ENCODE results near the gene ADCY1.

Gene ADCY1

DNA sequence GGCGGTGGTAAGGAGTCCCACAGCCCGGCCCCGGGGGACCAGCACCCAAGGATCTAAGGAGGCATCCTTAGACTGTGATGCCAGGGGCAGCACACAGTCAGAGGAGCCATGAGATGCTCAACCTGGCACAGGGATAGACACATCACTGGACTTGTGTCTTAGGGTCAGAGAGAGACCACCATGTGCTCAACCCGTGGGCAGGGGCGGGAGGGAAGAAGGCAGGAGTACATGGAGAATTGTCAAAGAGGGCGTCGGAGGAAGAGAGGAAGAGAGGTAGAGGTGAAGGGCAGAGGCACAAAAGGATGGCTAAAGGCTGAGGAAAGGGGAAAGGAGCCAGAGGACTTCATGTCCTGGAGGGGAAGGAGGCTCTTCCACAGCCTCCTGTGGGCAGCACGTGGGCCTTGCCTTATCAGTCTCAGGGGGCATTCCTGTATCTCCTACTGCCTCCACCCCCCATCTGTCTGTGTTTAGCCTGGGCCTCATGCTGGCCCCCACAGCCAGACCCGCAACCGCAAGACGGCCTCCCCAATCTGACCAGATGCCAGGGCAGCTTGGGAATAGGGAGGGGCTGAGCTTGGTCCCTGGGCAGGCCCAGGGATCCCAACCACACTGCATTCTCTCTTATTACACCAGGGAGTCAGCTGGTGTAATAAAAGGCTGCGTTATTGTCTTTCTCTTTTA is 2.2 kb downstream of the ADCY1 start:
- no peak for DNase-seq (ENCODE audit: low read depth)

- no peak for DNase-seq (ENCODE audit: low read depth)
These were observed 3.9 kb downstream of the ADCY1 start for GRCh38 chr7:45578022-45578421.

GRCh38 chr7:45578467-45578866 is 4.3 kb downstream of the ADCY1 start:
- no peak for DNase-seq (ENCODE audit: low read depth)

DNA sequence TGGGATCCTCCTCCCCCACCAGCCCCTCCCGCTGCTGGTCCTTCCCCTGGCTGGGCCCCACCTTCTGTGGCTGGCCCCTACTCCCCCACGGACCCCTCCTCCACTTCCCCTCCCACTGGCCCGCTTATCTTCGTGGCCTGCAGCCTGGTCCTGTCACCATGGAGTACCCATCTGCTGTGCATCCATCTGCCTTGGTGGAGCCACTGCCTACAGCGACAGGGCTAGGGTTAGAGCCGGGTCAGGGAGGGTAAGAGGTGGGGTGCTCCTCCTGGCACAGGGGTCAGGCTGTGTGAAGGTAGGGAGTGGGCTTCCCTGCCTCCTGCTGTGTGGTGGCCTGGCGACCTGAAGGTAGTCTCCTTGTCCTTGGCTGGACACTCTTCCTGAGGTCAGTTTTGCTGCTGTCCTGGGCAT is 5.2 kb downstream of the ADCY1 start:
- DNase-seq (ENCODE audit: low read depth), result no peak

GRCh38 chr7:45580053-45580872 is 6.1 kb downstream of the ADCY1 start:
- DNase-seq (ENCODE audit: low read depth), result no peak

DNA sequence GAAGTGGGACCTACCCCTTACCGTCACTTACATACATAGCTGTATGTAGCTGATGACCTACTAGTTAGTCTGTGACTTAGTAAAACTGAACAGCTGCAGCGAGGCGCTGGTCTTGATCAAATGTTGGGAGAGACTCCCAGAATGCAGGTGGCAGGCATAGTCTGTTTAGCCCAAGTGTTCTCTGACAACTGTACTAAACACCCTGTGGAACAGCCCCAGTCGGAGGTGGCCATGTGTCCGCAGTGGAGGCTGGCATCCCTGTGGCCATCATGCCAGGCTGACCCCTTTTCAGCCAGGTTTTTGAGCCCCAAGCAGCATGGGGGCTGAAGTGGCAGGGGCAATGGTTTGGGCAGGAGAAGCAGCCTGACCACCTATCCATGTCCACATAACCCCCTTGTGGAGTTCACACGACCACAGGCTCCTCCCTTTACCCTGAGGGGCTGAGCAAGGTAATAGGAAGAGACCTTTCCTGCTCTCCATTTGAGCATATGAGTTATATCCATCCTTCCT is 7.2 kb downstream of the ADCY1 start:
- no peak for DNase-seq (ENCODE audit: low read depth)

GRCh38 chr7:45582136-45582749 is 8.1 kb downstream of the ADCY1 start:
- no peak for DNase-seq (ENCODE audit: low read depth)

DNA sequence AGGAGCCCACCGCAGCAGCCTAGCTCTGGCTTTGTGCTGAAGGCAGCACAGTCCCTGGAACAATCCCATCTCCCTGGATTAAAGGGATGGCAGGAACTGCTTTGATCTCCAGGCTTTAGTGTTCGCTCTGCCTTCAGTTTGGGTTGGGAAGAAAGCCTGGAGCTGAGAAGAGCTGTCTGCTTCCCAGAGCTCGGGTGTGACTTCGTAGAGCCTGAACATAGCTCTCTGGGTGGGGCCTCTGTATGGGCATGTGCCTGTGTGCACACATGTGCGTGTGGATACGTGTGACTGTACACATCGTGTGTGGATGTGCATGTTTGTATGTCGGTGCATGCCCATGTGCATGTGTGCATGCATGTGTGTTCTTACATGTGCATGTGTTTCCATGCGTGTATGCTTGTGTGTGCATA is 8.7 kb downstream of the ADCY1 start:
- DNase-seq (ENCODE audit: low read depth), result no peak

DNA sequence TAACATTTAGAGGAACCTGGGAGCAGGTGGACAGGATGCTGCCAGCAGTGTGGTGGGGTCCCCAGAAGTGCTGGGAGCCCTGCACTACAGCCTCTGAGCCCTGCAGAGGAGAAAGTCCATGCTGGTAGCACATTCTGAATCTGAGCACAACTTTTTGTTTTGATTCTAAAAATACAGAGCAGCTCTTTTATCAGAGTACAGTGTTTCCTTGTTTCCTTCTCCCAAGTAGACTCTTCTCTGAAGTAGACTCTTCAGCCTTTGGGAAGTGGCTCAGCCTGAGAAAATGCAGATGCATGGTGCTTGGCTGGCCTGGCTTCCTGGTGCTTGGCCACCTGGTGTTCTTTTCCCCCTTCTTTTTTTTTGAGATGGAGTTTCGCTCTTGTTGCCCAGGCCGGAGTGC is 9.1 kb downstream of the ADCY1 start:
- DNase-seq (ENCODE audit: low read depth), result no peak

DNA sequence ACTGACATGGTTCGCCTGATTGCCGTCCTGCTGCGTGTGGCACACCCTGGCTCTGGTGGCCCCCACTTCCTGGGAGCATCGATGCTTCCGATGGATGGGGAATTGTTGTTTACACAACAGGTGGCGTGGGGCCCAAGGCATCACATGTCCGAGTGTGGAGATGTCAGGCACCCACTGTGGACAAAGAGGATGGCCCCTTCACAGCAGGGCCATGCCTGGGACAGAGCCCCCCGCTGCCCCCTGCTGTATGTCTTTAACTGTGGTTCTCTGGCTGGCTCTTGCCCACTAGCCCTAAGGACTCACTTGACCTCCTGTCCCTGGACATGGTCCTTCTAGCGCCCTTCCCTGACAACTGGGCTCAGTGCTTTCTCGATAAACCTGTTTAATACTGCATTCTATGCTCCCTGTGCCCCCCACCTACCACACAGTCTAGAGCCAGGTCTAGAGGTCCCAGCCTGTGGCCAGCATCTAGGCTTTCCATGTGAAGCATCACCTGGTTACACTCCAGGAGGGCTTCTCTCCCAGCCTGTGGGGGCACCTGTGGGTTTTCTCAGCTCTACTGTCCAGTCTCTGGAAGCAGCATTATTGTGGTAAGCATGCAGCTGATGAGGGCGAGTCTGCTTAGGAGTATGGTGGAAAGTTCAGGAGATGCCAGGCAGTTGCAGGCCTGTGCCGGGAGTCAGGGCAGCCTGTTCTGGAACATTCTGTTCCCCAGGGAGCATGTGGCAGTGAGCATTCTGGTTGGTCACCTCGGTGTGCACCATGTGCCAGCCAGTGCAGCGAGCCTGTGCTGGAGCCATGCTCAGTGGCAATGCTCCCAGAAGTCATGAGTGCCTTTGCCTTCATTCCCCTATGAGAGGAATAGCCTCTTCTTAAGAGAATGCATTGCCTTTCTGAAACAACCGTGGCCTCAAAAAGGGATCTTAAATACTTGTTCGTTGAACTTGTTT is 10.4 kb downstream of the ADCY1 start:
- DNase-seq (ENCODE audit: low read depth), result no peak

- no peak for DNase-seq (ENCODE audit: low read depth)
These were observed 11.5 kb downstream of the ADCY1 start for GRCh38 chr7:45585628-45586027.

DNA sequence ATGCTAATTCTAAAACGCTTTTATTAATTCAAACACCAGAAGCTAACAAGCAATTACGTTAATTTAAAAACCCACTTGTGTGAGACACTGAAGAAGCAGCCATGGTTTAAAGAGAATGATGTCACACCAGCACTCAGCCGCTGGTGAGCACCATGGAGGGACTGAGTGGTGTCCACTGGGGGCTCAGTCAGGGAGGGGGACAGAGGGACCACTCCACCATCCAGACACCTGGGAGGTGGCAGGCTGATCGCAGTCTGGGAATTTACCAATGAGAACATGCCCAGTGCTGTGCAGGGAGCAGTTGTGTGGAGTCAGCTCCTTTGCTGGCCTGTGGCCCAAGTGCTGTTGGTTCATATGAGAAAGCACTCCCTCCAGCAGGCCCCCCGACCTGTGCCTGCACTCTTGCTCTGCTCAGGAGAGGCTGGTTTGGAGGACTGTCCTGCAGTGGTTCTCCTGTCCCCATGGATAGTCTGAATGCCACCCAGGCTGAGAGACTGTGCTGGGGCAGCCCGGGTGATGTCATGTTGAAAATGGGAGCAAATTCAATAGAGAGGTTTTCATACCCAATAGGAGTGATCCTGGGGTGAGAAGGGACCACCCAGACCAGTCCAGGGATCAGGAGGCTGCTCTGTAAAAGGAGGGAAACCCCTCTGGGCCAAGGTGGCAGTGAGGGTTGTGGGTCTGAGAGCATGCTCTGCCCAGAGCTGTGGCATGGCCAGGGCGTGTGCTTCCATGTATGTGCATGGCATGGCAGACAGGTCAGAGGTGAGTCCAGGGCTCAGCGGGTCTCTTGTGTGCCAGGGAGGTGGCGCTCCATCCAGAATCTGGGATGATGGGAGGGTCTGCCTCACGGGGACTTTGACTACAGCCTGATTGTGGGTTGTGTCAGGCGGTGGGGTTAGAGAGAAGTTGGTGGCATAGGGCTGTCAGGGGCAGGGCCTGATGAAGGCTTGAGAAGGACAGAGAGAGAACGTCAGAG is 12.7 kb downstream of the ADCY1 start:
- no peak for DNase-seq (ENCODE audit: low read depth)

GRCh38 chr7:45588466-45588865 is 14.3 kb downstream of the ADCY1 start:
- DNase-seq (ENCODE audit: low read depth), result no peak

- no peak for DNase-seq (ENCODE audit: low read depth)
These were observed 14.9 kb downstream of the ADCY1 start for GRCh38 chr7:45589061-45589460.

- DNase-seq (ENCODE audit: low read depth), result no peak
These were observed 15.9 kb downstream of the ADCY1 start for GRCh38 chr7:45589915-45590678.

DNA sequence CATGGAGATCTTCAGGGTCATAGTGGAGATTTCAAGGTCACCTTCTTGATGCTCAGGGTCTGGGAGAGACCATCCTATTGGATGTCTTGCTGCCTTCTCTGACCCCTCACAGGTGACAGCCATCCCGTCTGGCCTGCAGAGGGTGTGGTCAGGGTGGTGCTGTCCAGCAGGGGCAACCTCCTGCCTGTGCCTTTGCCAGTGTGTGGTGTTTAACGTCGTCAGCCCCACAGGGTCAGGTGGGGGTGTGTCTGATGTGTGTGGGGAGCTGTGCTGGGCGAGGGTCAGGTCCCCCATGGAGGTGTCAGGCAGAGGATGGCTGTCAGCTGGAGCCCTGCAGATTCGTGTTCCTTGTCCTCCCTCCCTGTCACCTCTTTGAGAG is 16.5 kb downstream of the ADCY1 start:
- DNase-seq (ENCODE audit: low read depth), result no peak

DNA sequence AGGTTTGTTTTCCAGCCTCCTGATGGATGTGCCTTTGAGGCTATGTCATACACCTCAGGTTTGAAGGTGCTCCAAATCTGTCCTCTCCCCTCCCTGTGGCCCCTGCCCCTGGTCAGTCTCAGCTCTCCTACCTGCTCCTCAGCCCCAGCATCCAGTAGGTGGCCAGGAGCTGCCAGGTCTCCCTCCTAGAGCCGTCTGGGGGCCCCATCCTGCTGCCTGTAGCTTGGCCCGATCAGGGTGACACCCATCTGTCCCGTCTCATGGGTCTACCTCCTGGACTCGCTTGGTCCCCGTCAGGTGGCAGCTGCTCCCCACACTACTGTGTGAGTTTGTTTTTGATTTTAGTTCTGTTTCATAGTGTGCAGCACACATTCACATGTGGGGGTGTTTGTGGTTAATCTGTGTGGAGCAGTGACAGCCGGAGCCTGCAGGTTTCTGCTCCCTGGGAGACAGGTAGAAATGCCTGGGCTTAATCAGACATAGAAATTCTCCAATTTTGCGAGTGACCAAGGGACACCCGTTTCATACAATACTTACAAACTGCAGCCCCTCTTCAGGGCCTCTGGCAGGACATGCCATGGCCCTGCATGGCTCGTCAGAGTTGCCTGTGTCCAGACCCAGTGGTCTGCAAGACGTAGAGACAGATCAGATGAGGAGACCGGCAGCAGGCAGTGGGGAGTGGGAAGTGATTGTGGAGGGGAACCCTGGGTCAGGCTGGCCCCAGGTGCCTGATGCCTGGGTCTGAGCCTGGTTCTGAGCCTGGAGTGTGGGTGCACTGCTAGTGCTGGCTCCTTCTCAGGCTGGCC is 17.1 kb downstream of the ADCY1 start:
- no peak for DNase-seq (ENCODE audit: low read depth)

DNA sequence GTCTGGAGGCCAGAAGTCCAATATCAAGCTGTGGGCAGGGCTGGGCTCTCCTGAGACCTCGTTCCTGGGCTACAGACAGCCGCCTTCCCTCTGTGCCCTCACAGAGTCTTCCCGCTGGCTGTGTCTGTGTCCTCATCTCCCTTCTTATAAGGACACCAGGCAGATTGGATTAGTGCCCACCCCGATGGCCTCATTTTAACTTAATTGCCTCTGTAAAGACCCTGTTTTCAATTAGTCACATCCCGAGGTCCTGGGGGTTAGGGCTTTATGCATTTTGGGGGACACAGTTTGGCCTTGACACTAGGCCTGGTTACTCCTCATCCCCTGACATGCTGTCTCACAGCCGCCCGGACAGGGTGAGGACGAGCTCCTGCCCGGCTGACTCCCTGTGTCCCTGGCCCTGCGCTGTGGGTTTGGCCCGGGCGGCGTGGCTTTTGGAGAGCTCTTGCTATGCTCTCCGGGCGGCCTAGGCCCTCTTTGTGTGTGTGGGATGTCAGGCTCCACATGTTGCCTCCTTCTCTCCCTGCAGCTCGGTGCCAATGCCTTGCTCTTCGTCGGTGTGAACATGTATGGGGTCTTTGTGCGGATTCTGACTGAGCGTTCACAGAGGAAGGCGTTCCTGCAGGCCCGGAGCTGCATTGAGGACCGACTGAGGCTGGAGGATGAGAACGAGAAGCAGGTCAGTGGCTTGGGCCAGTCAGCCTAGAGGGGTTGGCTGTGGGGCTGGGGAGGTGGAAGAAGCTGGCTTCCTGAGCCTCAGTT is 18.2 kb downstream of the ADCY1 start:
- no peak for DNase-seq (ENCODE audit: low read depth)

All from stimulated activated CD8-positive, alpha-beta memory T cell treated with anti-CD3 and anti-CD28 coated beads, Interleukin-7, amount 100 ng/mL, for 24 hours (primary cell).